NCI-H460 (cell line): ENCODE data around the gene SERPINE1. TPM values are rescaled to one million over a fixed set of nuclear protein-coding genes. Genes with fewer than 3 reads are reported as not detected.

ENCODE experiments used
- DNase-seq: peaks from one replicate; pipeline ENCODE4 v3.0.0-alpha.2; 2016; ENCODE audit warnings: low read depth; ENCODE audit errors: extremely low read depth
- total RNA-seq: library from RNA; depleted of rRNA; stranded (reverse); fragments of >200 nt; shearing (Covaris generic); gene quantifications from 2 replicates; pipeline ENCODE4 v1.2.3, GENCODE V29; 2014

Gene SERPINE1
- total RNA-seq, 1 experiment from 2014 or later: 12.3 TPM

- DNase-seq: no peak
Observed at GRCh38 chr7:101151908-101152651, 25.2 kb downstream of the SERPINE1 start.

GRCh38 chr7:101153969-101154692 is 27.2 kb downstream of the SERPINE1 start, which contains the start of gene AP1S1:
TSS of gene AP1S1 (plus strand) at chr7:101154476. CDS start at chr7:101154515, 39 bp downstream.
- DNase-seq: peak; percentile 92

- DNase-seq: no peak
Observed at GRCh38 chr7:101154693-101155102, 27.8 kb downstream of the SERPINE1 start.

GRCh38 chr7:101155303-101155702 is 28.4 kb downstream of the SERPINE1 start:
- DNase-seq: no peak

GRCh38 chr7:101156277-101156676 is 29.4 kb downstream of the SERPINE1 start:
- DNase-seq: no peak

- no peak for DNase-seq
Observed at GRCh38 chr7:101156866-101157589, 30.1 kb downstream of the SERPINE1 start.

- DNase-seq: no peak
Observed at GRCh38 chr7:101159696-101160674, 33.1 kb downstream of the SERPINE1 start.

GRCh38 chr7:101160910-101161309 is 34.0 kb downstream of the SERPINE1 start:
- DNase-seq: no peak

- DNase-seq: no peak
Observed at GRCh38 chr7:101161692-101162471, 35.0 kb downstream of the SERPINE1 start.

GRCh38 chr7:101162551-101163278 is 35.8 kb downstream of the SERPINE1 start:
- peak; percentile 43 for DNase-seq

- DNase-seq: no peak
Observed at GRCh38 chr7:101163279-101164070, 36.6 kb downstream of the SERPINE1 start.

- DNase-seq: peak; percentile 60
Observed at GRCh38 chr7:101164071-101164840, 37.4 kb downstream of the SERPINE1 start.

GRCh38 chr7:101165075-101165957 is 38.4 kb downstream of the SERPINE1 start, which contains the start of gene VGF:
TSS of gene VGF (minus strand) at chr7:101165569. CDS start at chr7:101164843, 726 bp downstream.
- DNase-seq: peak; percentile 95

- no peak for DNase-seq
Observed at GRCh38 chr7:101165958-101166647, 39.2 kb downstream of the SERPINE1 start.

GRCh38 chr7:101166648-101166908 is 39.7 kb downstream of the SERPINE1 start:
- no peak for DNase-seq
